HepG2 (cell line): ENCODE measurements around the gene CHST12. TPM values are rescaled to one million over a fixed set of nuclear protein-coding genes. Genes with fewer than 3 reads are reported as not detected.

Experiments
- ARHGAP35 ChIP-seq: sonication (generic); formaldehyde crosslinking; IDR thresholded peaks from 2 replicates; pipeline ENCODE4 v1.9.0; 2022; ENCODE audit warnings: mild to moderate bottlenecking, inconsistent platforms, moderate library complexity, missing genetic modification reagents, borderline replicate concordance
- ARNTL ChIP-seq: sonication (generic); formaldehyde crosslinking; IDR thresholded peaks from 2 replicates; pipeline ENCODE4 v1.4.0; 2020; ENCODE audit warnings: mild to moderate bottlenecking, missing genetic modification reagents
- BRCA1 ChIP-seq: sonication (generic); formaldehyde crosslinking; IDR thresholded peaks from 2 replicates; pipeline ENCODE4 v1.4.0; 2020; ENCODE audit warnings: missing genetic modification reagents
- HNRNPLL ChIP-seq: fragments of 200-400 bp; formaldehyde crosslinking; IDR thresholded peaks from 2 replicates; pipeline ENCODE4 v1.6.1; 2017; ENCODE audit warnings: mild to moderate bottlenecking, low read depth, low read length; ENCODE audit not compliant: poor library complexity, severe bottlenecking
- ISL2 ChIP-seq: sonication (generic); formaldehyde crosslinking; IDR thresholded peaks from 2 replicates; pipeline ENCODE4 v1.5.0; 2020; ENCODE audit warnings: missing genetic modification reagents
- MYC ChIP-seq: sonication (generic); formaldehyde crosslinking; IDR thresholded peaks from 2 replicates; pipeline ENCODE4 v1.9.0; 2021; ENCODE audit warnings: missing genetic modification reagents, borderline replicate concordance
- NFE2 ChIP-seq: sonication (generic); formaldehyde crosslinking; IDR thresholded peaks from 2 replicates; pipeline ENCODE4 v1.4.0; 2020; ENCODE audit warnings: missing genetic modification reagents
- NFIB ChIP-seq: sonication (generic); formaldehyde crosslinking; IDR thresholded peaks from 2 replicates; pipeline ENCODE4 v1.9.0; 2021; ENCODE audit warnings: missing genetic modification reagents, mild to moderate bottlenecking, borderline replicate concordance
- SP5 ChIP-seq: IDR thresholded peaks from 2 replicates; pipeline ENCODE4 v1.6.1; 2016; ENCODE audit warnings: low read depth, borderline replicate concordance
- SRY ChIP-seq: sonication (generic); formaldehyde crosslinking; IDR thresholded peaks from 2 replicates; pipeline ENCODE4 v1.8.0; 2022; ENCODE audit warnings: mild to moderate bottlenecking, missing genetic modification reagents
- ZKSCAN5 ChIP-seq: sonication (generic); formaldehyde crosslinking; IDR thresholded peaks from 2 replicates; pipeline ENCODE4 v1.5.1; 2020; ENCODE audit warnings: mild to moderate bottlenecking, missing genetic modification reagents
- ZNF230 ChIP-seq: sonication (generic); formaldehyde crosslinking; IDR thresholded peaks from 2 replicates; pipeline ENCODE4 v1.4.0; 2020; ENCODE audit warnings: mild to moderate bottlenecking, missing genetic modification reagents
- ZNF24 ChIP-seq: fragments of 450-650 bp; IDR thresholded peaks from 2 replicates; pipeline ENCODE4 v1.6.1; 2017; ENCODE audit warnings: antibody characterized with exemption, mild to moderate bottlenecking
- ZNF430 ChIP-seq: sonication (generic); formaldehyde crosslinking; IDR thresholded peaks from 2 replicates; pipeline ENCODE4 v1.9.0; 2021; ENCODE audit warnings: mild to moderate bottlenecking, missing genetic modification reagents
- ZNF432 ChIP-seq: sonication (generic); formaldehyde crosslinking; IDR thresholded peaks from 2 replicates; pipeline ENCODE4 v1.5.0; 2020; ENCODE audit warnings: missing genetic modification reagents, mild to moderate bottlenecking, borderline replicate concordance
- ZNF468 ChIP-seq: sonication (generic); formaldehyde crosslinking; IDR thresholded peaks from 2 replicates; pipeline ENCODE4 v1.8.0; 2022; ENCODE audit warnings: mild to moderate bottlenecking, moderate library complexity, missing genetic modification reagents
- ZNF510 ChIP-seq: sonication (generic); formaldehyde crosslinking; IDR thresholded peaks from 2 replicates; pipeline ENCODE4 v1.4.0; 2020; ENCODE audit warnings: low read depth, mild to moderate bottlenecking, missing genetic modification reagents
- ZNF749 ChIP-seq: sonication (generic); formaldehyde crosslinking; IDR thresholded peaks from 2 replicates; pipeline ENCODE4 v1.8.0; 2022; ENCODE audit warnings: mild to moderate bottlenecking, missing genetic modification reagents, moderate library complexity, borderline replicate concordance
- ZNF766 ChIP-seq: sonication (generic); formaldehyde crosslinking; IDR thresholded peaks from 2 replicates; pipeline ENCODE4 v1.5.0; 2020; ENCODE audit warnings: missing genetic modification reagents, borderline replicate concordance
- ZNF816 ChIP-seq: sonication (generic); formaldehyde crosslinking; IDR thresholded peaks from 2 replicates; pipeline ENCODE4 v1.8.0; 2022; ENCODE audit warnings: missing genetic modification reagents, mild to moderate bottlenecking, borderline replicate concordance
- ZZZ3 ChIP-seq: sonication (generic); formaldehyde crosslinking; IDR thresholded peaks from 2 replicates; pipeline ENCODE4 v1.4.0; 2020; ENCODE audit warnings: missing genetic modification reagents, mild to moderate bottlenecking, borderline replicate concordance
- polyA plus RNA-seq, 8 experiments: library from polyadenylated mRNA; depleted of rRNA in 3 of 8; stranded (reverse) in 7 of 8; unstranded in 1 of 8; fragments of >200 nt; fragmentation: Illumina TruSeq in 4 of 8; extraction: Trizol in 4 of 8; gene quantifications; 2 replicates each; pipeline versions ENCODE4 v1.2.1 to v1.2.3, GENCODE V29; 2011 to 2016; ENCODE audit warnings: low read depth in 4 of 8, missing spikeins in 1 of 8, mixed read lengths in 1 of 8; ENCODE audit not compliant: insufficient read depth in 1 of 8
- total RNA-seq, 5 experiments: library from RNA; depleted of rRNA; stranded (reverse); fragments of >200 nt; fragmentation: Illumina TruSeq; extraction: Trizol; gene quantifications; 2 replicates each; pipeline ENCODE4 v1.2.3, GENCODE V29; 2016; ENCODE audit warnings: low read depth in 1 of 5
- TF ChIP-seq, protein P1 (sequence below): sonication (generic); formaldehyde crosslinking; IDR thresholded peaks from 2 replicates; pipeline ENCODE4 v1.8.0; 2022; ENCODE audit warnings: mild to moderate bottlenecking, missing genetic modification reagents, borderline replicate concordance
- TF ChIP-seq, protein P2 (sequence below): sonication (generic); formaldehyde crosslinking; IDR thresholded peaks from 2 replicates; pipeline ENCODE4 v1.4.0; 2020; ENCODE audit warnings: missing genetic modification reagents
- TF ChIP-seq, protein P3 (sequence below): IDR thresholded peaks from 2 replicates; pipeline ENCODE4 v1.6.1; 2016; ENCODE audit warnings: mild to moderate bottlenecking, missing biosample characterization, missing genetic modification reagents
- TF ChIP-seq, protein P4 (sequence below): sonication (generic); formaldehyde crosslinking; IDR thresholded peaks from 2 replicates; pipeline ENCODE4 v1.4.0; 2020; ENCODE audit warnings: missing genetic modification reagents

Gene CHST12
- total and polyA plus RNA-seq, 2 of the 13 experiments (the other 11 are each of a cell fraction or from before 2014, with no cell fraction given), result 6.4 to 15.8 TPM

DNA sequence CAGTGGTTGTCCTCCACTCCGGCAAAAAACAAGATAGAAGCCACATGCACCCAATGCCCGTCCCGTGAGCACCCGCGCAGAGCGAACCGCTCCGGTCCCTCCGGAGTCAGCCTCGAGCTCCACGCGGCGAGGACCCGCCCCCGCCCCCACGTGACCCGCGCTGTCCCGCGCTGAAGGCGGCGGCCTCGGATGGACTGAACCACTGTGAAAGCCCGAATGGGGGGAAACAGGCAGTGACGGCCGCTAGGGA lies 49.5 kb upstream of the CHST12 start (continued):
- TF ChIP-seq, protein P1, sequence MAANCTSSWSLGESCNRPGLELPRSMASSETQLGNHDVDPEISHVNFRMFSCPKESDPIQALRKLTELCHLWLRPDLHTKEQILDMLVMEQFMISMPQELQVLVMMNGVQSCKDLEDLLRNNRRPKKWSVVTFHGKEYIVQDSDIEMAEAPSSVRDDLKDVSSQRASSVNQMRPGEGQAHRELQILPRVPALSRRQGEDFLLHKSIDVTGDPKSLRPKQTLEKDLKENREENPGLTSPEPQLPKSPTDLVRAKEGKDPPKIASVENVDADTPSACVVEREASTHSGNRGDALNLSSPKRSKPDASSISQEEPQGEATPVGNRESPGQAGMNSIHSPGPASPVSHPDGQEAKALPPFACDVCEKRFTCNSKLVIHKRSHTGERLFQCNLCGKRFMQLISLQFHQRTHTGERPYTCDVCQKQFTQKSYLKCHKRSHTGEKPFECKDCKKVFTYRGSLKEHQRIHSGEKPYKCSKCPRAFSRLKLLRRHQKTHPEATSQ (CRISPR knock-in tag), result 0 out of 2 replicates have a peak, but pooled peaks have one; percentile 71
- TF ChIP-seq SRY (CRISPR knock-in tag) (peak; percentile 85), NFIB (CRISPR knock-in tag) (no peak), ZNF430 (peak; percentile 66; the same call in 1 of the 2 replicates), ZNF230 (CRISPR knock-in tag) (peak; percentile 64; the same call in 1 of the 2 replicates), NFE2 (CRISPR knock-in tag) (no peak), ZKSCAN5 (CRISPR knock-in tag) (0 out of 2 replicates have a peak, but pooled peaks have one; percentile 31), ARNTL (CRISPR knock-in tag) (peak; percentile 48; the same call in 1 of the 2 replicates), ZNF816 (peak; percentile 82; the same call in 1 of the 2 replicates), ZNF510 (CRISPR knock-in tag) (peak; percentile 89), ZNF24 (no peak), SP5 (CRISPR knock-in tag) (0 out of 2 replicates have a peak, but pooled peaks have one; percentile 53), ZZZ3 (CRISPR knock-in tag) (peak; percentile 38; the same call in 1 of the 2 replicates), ZNF749 (CRISPR knock-in tag) (0 out of 2 replicates have a peak, but pooled peaks have one; percentile 90), ZNF432 (CRISPR knock-in tag) (0 out of 2 replicates have a peak, but pooled peaks have one; percentile 43), HNRNPLL (peak; percentile 67), BRCA1 (CRISPR knock-in tag) (peak; percentile 32; the same call in 1 of the 2 replicates), ZNF468 (peak; percentile 75; the same call in 1 of the 2 replicates), MYC (peak; percentile 96), ISL2 (peak; percentile 62; the same call in 1 of the 2 replicates), ARHGAP35 (CRISPR knock-in tag) (peak; percentile 71; the same call in 1 of the 2 replicates), ZNF766 (CRISPR knock-in tag) (peak; percentile 88)
- TF ChIP-seq, protein P2, sequence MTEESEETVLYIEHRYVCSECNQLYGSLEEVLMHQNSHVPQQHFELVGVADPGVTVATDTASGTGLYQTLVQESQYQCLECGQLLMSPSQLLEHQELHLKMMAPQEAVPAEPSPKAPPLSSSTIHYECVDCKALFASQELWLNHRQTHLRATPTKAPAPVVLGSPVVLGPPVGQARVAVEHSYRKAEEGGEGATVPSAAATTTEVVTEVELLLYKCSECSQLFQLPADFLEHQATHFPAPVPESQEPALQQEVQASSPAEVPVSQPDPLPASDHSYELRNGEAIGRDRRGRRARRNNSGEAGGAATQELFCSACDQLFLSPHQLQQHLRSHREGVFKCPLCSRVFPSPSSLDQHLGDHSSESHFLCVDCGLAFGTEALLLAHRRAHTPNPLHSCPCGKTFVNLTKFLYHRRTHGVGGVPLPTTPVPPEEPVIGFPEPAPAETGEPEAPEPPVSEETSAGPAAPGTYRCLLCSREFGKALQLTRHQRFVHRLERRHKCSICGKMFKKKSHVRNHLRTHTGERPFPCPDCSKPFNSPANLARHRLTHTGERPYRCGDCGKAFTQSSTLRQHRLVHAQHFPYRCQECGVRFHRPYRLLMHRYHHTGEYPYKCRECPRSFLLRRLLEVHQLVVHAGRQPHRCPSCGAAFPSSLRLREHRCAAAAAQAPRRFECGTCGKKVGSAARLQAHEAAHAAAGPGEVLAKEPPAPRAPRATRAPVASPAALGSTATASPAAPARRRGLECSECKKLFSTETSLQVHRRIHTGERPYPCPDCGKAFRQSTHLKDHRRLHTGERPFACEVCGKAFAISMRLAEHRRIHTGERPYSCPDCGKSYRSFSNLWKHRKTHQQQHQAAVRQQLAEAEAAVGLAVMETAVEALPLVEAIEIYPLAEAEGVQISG (CRISPR knock-in tag), result peak; percentile 79; the same call in 1 of the 2 replicates
- TF ChIP-seq, protein P3, sequence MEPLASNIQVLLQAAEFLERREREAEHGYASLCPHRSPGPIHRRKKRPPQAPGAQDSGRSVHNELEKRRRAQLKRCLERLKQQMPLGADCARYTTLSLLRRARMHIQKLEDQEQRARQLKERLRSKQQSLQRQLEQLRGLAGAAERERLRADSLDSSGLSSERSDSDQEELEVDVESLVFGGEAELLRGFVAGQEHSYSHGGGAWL, result peak; percentile 96
- TF ChIP-seq, protein P4, sequence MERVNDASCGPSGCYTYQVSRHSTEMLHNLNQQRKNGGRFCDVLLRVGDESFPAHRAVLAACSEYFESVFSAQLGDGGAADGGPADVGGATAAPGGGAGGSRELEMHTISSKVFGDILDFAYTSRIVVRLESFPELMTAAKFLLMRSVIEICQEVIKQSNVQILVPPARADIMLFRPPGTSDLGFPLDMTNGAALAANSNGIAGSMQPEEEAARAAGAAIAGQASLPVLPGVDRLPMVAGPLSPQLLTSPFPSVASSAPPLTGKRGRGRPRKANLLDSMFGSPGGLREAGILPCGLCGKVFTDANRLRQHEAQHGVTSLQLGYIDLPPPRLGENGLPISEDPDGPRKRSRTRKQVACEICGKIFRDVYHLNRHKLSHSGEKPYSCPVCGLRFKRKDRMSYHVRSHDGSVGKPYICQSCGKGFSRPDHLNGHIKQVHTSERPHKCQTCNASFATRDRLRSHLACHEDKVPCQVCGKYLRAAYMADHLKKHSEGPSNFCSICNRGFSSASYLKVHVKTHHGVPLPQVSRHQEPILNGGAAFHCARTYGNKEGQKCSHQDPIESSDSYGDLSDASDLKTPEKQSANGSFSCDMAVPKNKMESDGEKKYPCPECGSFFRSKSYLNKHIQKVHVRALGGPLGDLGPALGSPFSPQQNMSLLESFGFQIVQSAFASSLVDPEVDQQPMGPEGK (CRISPR knock-in tag), result peak; percentile 73
